ENCODE data around the gene SNAP29. TPM values are rescaled to one million over a fixed set of nuclear protein-coding genes. Genes with fewer than 3 reads are reported as not detected.
"Not testable (repeated sequence)": the region's sequence is repeated elsewhere in the genome, so short reads cannot be mapped to it uniquely, and the experiment has no call there.

The SNAP29 gene
- total and polyA plus RNA-seq, 2 donors, result 7.9 to 22.0 TPM

DNA sequence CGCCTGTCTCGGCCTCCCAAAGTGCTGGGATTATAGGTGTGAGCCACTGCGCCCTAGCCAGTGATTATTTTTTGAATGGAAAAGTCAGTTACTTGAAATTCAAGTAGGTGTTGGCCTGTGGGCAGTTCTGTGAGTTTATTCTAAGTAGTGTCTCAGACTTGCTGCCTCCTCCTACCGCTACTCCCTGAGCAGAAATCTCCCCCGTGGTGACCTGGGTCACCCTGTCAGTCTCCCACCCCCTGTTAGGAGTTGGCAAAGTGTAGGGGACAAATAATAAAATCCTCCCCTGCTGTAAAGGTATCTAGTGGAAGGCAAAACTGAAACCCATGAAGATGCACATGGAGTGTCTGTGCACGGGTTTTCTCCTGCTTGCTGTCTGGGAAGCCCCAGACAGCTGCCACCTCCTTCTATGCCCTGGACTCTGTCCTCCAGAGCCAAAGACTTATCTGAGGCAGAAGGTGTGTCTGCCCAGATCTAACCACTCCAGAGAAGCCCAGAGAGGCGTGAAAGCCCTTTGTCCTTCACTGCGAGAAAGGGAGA lies 26.3 kb downstream of the SNAP29 start:
- no peak overlapping the region for H3K27ac ChIP-seq (ENCODE audit: low read depth)
- 72% methylated on average over 8 of the region's 8 CpGs for WGBS
- no peak overlapping the region for H3K4me3 ChIP-seq (ENCODE audit: low read depth, low read length)
- no peaks in the 10 kb centered on the region for H3K4me1 ChIP-seq (ENCODE audit: insufficient read depth)
- no peak for DNase-seq (ENCODE audit: extremely low spot score)
- H3K36me3 ChIP-seq (ENCODE audit: insufficient read depth), result peaks cover 3% of the 10 kb centered on the region

DNA sequence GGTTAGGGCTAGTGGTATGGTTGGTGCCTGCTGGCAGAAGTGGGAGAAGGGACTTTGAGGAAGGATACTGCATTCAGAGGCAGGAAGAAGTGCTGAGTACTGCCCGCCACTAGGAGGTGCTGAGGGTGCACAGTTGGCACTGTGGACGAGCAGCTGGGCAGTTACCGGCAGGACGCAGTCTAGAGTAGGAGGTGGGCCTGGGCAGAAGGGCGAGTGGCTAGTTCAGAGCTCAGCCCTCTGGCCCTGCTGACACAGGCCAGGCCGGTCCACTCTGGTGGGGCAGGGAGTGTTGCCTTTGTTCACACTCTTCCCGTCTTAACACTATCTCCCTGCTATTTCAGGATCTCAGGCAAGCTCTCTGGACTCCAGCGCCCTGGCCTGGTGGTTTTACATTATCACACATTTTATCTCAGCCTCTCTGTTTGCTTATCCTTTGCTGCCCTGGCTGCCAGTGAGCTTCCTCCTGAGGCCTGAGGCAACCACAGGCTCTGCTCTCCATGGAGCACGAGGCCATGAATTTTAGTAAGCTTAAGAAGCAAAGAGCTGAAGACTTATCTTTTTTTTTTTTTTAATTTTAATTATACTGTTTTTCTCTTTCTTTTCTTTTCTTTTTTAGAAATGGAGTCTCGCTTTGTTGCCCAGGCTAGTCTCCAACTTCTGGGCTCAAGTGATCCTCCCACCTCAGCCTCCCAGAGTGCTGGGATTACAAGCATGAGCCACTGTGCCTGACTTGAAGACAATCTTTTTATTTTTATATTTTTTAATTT lies 26.9 kb downstream of the SNAP29 start:
- 29% methylated on average over 10 of the region's 10 CpGs for WGBS
- H3K36me3 ChIP-seq (ENCODE audit: insufficient read depth), result peaks cover 3% of the 10 kb centered on the region
- H3K4me1 ChIP-seq (ENCODE audit: insufficient read depth), result no peaks in the 10 kb centered on the region
- H3K4me3 ChIP-seq (ENCODE audit: low read depth, low read length), result no peak overlapping the region
- DNase-seq (ENCODE audit: extremely low spot score), result peak; percentile 23
- no peak overlapping the region for H3K27ac ChIP-seq (ENCODE audit: low read depth)

DNA sequence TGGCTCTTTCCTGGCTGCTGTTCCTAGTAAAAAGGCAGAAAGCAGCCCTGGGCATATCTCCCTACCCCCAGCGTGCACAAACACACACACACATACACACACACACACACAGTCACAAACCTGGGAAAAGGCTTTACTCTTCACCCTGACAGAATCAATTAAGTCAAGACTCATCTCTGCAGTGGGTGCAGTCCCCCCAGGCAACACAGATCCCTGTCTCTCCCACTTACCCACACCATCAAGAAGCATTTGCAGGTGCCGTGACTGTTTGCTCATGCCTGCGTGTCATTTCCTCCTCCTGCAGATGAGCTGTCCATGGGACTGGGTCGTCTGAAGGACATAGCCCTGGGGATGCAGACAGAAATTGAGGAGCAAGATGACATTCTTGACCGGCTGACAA lies 28.6 kb downstream of the SNAP29 start:
- no peak for DNase-seq (ENCODE audit: extremely low spot score)
- Histone ChIP-seq H3K27ac (ENCODE audit: low read depth) (no peak overlapping the region), H3K4me1 (ENCODE audit: insufficient read depth) (no peaks in the 10 kb centered on the region), H3K36me3 (ENCODE audit: insufficient read depth) (peaks cover 3% of the 10 kb centered on the region), H3K4me3 (ENCODE audit: low read depth, low read length) (no peak overlapping the region)
- 84% methylated on average over 5 of the region's 5 CpGs for WGBS

DNA sequence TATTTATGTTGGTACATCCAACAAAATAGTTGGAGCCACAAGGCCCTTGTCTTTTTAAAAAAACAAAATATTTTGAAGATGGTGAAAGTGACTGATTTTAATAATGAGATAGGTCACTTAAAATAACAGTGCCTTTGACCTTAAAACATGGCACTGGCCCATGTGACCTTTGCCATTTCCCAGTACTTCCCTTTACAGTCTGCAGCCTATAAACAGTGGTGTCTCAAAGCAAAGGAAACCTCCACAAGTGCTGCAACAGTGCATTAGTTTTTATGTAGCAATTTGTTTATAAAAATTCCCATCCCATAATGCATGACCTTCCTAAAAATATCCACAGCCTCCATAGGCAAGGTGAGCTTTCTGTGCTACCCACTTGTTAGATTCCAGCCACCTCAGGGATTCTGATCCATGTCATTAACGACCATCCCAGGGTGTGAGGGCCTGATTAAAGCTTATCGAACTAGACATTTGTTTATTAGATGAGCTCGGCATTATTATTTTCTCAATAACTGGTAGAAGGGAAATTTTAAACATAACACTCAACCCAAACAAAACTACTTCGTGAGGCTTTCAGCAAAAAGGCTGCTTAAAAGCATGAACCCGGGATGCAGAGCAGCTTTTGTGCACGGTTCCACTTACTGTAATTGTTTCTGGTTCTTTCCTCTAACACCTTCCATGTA lies 30.4 kb downstream of the SNAP29 start:
- WGBS, result 83% methylated on average over 6 of the region's 6 CpGs
- no peak overlapping the region for H3K27ac ChIP-seq (ENCODE audit: low read depth)
- H3K36me3 ChIP-seq (ENCODE audit: insufficient read depth), result peaks cover 3% of the 10 kb centered on the region
- no peaks in the 10 kb centered on the region for H3K4me1 ChIP-seq (ENCODE audit: insufficient read depth)
- DNase-seq (ENCODE audit: extremely low spot score), result no peak
- H3K4me3 ChIP-seq (ENCODE audit: low read depth, low read length), result no peak overlapping the region

DNA sequence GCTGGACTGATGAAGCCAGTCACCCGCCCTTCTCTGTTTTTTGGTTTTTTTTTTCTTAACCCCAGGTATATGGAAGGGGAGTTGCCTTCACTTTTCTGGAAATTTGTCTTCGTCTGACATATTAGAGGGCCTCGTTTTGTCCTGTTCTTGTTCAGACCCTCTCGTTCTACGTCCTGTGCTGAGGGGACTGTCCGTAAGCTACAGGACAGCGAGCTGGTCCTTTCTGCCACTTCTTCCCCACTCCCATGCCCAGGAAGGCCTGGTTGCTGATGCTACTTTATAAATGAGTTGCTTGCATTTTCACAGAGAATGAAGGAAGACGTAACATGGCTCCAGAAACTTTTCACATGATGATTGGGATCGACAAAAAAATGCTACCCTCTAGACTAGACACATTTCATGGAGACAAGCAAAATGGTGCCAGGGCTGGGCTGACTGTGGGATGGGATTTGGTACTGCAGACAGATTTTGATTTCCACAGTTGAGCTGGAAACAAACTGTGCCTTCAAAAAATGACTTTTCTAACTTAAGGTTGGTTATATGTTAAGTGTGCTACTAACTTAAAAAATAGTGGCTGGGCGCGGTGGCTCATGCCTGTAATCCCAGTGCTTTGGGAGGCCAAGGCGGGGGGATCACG lies 31.2 kb downstream of the SNAP29 start:
- H3K27ac ChIP-seq (ENCODE audit: low read depth), result no peak overlapping the region
- no peaks in the 10 kb centered on the region for H3K36me3 ChIP-seq (ENCODE audit: insufficient read depth)
- 89% methylated on average over 13 of the region's 13 CpGs for WGBS
- no peaks in the 10 kb centered on the region for H3K4me1 ChIP-seq (ENCODE audit: insufficient read depth)
- no peak overlapping the region for H3K4me3 ChIP-seq (ENCODE audit: low read depth, low read length)
- no peak for DNase-seq (ENCODE audit: extremely low spot score)

DNA sequence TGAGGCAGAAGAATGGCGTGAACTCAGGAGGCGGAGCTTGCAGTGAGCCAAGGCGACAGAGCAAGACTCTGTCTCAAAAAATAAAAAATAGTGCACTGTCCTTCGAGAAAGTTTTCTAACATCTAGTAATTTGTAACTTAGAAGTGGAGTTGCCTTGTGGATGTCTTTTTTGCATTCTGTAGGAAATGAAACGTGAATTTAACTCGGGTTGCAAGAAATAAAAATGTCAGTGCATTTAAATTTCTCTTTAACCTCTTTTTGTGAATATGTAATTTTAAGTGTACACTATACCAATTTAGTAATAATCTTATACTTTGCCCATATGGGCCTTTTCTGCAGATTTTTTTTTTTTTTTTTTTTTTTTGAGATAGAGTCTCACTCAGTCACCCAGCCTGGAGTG lies 32.2 kb downstream of the SNAP29 start:
- no peak for DNase-seq (ENCODE audit: extremely low spot score)
- H3K4me3 ChIP-seq (ENCODE audit: low read depth, low read length), result no peak overlapping the region
- H3K27ac ChIP-seq (ENCODE audit: low read depth), result no peak overlapping the region
- H3K4me1 ChIP-seq (ENCODE audit: insufficient read depth), result no peaks in the 10 kb centered on the region
- H3K36me3 ChIP-seq (ENCODE audit: insufficient read depth), result no peaks in the 10 kb centered on the region
- 94% methylated on average over 6 of the region's 6 CpGs for WGBS

DNA sequence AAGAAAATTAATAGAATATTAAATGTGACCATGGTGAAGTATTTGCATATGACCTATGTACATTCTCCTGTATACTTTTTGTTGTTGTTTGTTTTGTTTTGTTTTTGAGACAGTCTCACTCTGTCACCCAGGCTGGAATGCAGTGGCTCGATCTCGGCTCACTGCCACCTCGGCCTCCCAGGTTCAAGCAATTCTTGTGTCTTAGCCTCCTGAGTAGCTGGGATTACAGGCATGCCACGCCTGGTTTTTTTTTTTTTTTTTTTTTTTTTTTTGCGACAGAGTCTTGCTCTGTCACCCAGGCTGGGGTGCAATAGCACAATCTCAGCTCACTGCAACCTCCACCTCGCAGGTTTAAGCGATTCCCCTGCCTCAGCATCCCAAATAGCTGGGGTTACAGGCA lies 38.9 kb downstream of the SNAP29 start:
- WGBS, result 89% methylated on average over 6 of the region's 7 CpGs
- not testable (repeated sequence) for H3K4me1 ChIP-seq (ENCODE audit: insufficient read depth); H3K27ac ChIP-seq (ENCODE audit: low read depth); H3K4me3 ChIP-seq (ENCODE audit: low read depth, low read length); H3K36me3 ChIP-seq (ENCODE audit: insufficient read depth); DNase-seq (ENCODE audit: extremely low spot score)

DNA sequence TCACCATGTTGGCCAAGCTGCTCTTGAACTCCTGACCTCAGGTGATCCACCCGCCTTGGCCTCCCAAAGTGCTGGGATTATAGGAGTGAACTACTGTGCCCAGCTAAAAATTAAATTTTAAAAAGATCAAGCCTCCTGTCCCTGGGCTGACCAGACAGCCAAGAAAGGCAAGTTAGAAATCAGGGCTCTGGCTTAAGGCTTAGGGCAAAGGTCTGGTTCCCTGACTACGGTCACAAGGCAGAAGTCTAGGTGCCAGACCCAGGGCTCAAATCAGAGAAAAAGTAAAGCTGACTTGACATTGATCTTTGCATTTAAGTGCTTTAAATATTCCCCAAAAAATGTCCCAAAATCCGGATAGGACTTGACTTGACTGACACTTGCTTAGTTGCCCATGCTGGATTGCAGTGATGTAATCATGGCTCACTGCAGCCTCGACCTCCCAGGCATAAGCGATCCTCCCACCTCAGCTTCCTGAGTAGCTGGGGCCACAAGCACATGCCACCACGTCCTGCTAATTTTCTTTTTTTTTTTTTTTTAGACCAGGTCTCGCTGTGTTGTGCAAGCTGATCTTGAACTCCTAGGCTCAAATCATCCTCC lies 41.1 kb downstream of the SNAP29 start:
- DNase-seq (ENCODE audit: extremely low spot score), result no peak
- no peaks in the 10 kb centered on the region for H3K36me3 ChIP-seq (ENCODE audit: insufficient read depth)
- no peak overlapping the region for H3K4me3 ChIP-seq (ENCODE audit: low read depth, low read length)
- no peaks in the 10 kb centered on the region for H3K4me1 ChIP-seq (ENCODE audit: insufficient read depth)
- WGBS, result 84% methylated on average over 7 of the region's 7 CpGs
- H3K27ac ChIP-seq (ENCODE audit: low read depth), result no peak overlapping the region

DNA sequence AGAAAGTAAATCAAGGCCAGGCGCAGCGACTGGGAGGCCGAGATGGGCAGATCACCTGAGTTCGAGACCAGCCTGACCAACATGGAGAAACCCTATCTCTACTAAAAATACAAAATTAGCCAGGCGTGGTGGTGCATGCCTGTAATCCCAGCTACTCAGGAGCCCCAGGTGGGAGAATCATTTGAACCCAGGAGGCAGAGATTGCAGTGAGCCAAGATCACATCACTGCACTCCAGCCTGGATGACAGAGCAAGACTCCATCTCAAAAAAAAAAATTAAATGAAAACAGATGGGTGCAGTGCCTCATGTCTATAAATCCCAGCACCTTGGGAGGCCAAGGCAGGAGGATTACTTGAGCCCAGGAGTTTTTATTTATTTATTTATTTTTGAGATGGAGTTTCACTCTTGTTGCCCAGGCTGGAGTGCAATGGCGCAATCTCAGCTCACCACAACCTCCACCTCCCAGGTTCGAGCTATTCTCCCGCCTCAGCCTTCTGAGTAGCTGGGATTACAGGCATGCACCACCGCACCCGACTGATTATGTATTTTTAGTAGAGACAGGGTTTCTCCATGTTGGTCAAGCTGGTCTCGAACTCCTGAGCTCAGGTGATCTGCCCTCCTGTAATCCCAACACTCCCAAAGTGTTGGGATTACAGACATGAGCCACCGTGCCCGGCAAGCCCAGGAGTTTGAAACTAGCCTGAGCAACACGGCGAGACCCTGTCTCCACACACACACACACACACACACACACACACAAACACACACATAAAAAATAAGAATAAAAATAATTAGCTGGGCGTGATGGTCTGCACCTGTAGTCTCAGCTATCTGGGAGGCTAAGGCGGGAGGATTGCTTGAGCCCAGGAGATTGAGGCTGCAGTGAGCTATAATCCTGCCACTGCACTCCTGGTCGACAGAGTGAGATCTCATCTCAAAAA lies 42.6 kb downstream of the SNAP29 start:
- H3K27ac ChIP-seq (ENCODE audit: low read depth); H3K36me3 ChIP-seq (ENCODE audit: insufficient read depth); DNase-seq (ENCODE audit: extremely low spot score); H3K4me3 ChIP-seq (ENCODE audit: low read depth, low read length); H3K4me1 ChIP-seq (ENCODE audit: insufficient read depth): not testable (repeated sequence)
- WGBS, result 94% methylated on average over 18 of the region's 18 CpGs

DNA sequence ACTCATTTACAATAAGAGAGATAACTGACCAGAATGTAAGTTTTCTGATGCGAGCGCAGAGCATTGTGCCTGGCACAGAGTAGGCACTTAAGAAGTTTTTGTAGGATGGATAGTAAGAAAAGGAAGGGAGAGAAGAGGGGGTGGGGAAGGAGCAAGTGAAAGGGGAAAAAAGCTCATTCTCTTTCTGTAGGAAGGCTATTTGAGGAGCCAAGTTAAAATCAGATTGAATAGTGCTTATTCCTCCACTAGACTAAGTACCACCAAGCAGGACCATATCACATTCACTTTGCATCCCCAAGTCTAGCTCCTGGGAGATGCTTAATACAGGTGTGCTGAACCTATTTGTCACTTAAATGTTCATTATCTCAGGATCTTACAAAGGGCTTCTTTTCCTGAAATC lies 44.3 kb downstream of the SNAP29 start:
- Histone ChIP-seq H3K4me1 (ENCODE audit: insufficient read depth) (no peaks in the 10 kb centered on the region), H3K36me3 (ENCODE audit: insufficient read depth) (no peaks in the 10 kb centered on the region), H3K4me3 (ENCODE audit: low read depth, low read length) (no peak overlapping the region), H3K27ac (ENCODE audit: low read depth) (no peak overlapping the region)
- DNase-seq (ENCODE audit: extremely low spot score), result no peak
- 93% methylated on average over 2 of the region's 2 CpGs for WGBS

DNA sequence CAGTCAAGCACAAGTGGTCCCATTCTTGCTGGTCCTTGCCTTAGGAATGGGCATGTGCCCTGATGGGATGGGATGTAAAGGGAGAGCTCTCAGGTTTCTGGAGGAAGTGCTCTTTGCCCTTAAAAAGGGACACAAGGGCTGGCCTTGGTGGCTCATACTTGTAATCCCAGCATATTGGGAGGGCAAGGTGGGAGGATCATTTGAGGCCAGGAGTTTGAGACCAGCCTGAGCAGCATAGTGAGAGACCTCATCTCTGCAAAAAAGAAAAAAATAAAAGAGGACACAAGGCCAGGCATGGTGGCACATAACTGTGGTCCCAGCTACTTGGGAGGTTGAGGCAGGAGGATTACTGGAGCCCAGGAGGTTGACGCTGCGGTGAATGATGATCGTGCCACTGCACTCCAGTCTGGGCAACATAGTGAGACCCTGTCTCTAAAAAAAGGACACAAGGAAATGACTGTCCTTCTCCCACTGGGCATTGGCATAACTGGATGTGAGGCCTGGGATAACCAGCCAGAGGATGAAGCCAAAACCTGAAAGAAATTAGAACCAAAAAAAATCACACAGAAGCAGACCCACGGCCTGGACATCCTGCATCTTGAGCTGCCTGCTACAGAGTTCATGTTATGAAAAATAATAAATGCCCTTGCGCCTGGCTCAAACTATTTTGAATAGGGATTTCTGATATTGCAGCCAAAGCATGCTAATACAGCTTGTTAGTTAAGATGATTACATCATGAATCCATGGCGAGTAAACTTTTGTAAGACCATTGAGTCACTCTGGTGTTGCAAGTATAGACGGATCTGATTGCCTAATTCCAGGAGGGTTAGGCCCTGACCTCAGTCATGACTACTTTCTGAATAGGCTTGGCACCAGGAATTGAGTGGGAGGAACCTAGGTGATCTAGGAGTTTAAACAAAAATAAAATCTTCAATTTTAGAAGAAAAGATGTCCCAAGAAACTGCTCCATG lies 45.5 kb downstream of the SNAP29 start:
- WGBS, result 81% methylated on average over 7 of the region's 7 CpGs
- Histone ChIP-seq H3K4me1 (ENCODE audit: insufficient read depth) (no peaks in the 10 kb centered on the region), H3K27ac (ENCODE audit: low read depth) (peak overlapping the region; percentile 66), H3K4me3 (ENCODE audit: low read depth, low read length) (no peak overlapping the region), H3K36me3 (ENCODE audit: insufficient read depth) (no peaks in the 10 kb centered on the region)
- DNase-seq (ENCODE audit: extremely low spot score), result no peak

DNA sequence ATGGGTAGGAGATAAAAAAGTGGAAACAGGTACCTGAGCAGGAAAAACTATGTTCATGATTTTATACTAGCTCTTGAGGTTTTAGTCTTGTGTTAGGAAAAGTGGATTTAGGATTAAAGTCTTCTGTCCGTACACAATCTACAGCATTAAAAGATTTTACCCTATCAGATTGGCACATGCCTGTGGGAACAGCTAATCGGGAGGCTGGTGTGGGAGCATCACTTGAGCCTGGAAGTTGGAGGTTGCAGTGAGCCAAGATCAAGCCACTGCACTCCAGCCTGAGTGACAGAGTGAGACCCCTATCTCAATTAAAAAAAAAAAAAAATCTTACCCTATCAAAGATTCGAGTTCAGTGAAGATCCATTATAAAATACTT lies 46.2 kb downstream of the SNAP29 start:
- WGBS, result 60% methylated on average over 3 of the region's 3 CpGs
- Histone ChIP-seq H3K4me3 (ENCODE audit: low read depth, low read length) (no peak overlapping the region), H3K27ac (ENCODE audit: low read depth) (peak overlapping the region; percentile 66), H3K36me3 (ENCODE audit: insufficient read depth) (no peaks in the 10 kb centered on the region), H3K4me1 (ENCODE audit: insufficient read depth) (no peaks in the 10 kb centered on the region)
- no peak for DNase-seq (ENCODE audit: extremely low spot score)

Data from urinary bladder (tissue), 4 donors.